Left renal pelvis (tissue), 4 donors: ENCODE measurements around the gene SENP2. TPM values are rescaled to one million over a fixed set of nuclear protein-coding genes. Genes with fewer than 3 reads are reported as not detected.
A peak's percentile ranks its signal among the peaks of the same experiment; 100 is the strongest.
"Not testable (repeated sequence)": the region's sequence is repeated elsewhere in the genome, so short reads cannot be mapped to it uniquely, and the experiment has no call there.

Experiments used
- DNase-seq, 4 donors: peaks; one replicate each; pipeline ENCODE4 v3.0.0-alpha.2; 2013; ENCODE audit warnings: low read depth in 4 of 4, low spot score in 3 of 4
- polyA plus RNA-seq, 4 donors: library from polyadenylated mRNA; unstranded; fragments of 120-200 nt; gene quantifications; one replicate each; pipeline ENCODE4 v1.2.1, GENCODE V29; 2013; ENCODE audit not compliant: insufficient read length in 4 of 4

The SENP2 gene
- polyA plus RNA-seq, 4 donors: 36.9 to 50.5 (median 46.4) TPM

DNA sequence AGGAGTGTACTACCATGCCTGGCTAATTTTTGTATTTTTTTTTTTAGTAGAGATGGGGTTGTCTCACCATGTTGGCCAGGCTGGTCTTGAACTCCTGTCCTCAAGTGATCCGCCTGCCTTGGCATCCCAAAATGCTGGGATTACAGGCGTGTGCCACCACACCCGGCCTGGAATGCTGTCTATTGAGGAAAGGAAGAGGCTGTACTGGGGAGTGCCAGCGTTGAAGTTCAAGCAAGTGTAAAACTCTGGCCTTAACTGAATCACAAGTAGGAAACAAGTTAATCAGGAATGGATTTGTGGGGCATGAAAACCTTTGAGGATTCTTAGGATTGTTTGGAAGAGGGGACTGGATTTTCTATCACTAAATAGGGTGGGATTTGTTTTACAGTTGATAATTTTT is 1.4 kb upstream of the SENP2 start:
- DNase-seq: no peak

- DNase-seq: no peak
Measured at GRCh38 chr3:185585518-185585858, 607 bp upstream of the SENP2 start.

DNA sequence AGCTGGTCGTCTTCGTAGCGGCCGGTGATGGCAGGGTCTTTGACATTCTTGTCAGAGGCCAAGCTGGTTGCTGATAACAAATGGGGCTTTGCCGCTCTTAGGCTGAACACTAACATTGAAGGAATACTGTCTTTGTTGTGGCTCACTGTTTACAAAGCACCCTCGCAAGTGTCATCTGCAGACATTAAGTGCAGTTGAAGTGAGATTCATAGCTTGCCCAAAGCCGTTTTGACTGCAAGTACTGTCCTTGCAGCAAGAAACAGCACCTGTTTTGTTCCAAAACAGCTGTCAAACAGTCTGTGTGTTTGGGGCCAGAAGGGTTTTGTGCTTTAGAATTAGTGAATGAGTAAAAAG is 568 bp downstream of the SENP2 start:
- DNase-seq: peak in 1 of 4 donors; percentile 19

GRCh38 chr3:185594073-185594472 is 8.0 kb downstream of the SENP2 start:
- DNase-seq: no peak

DNA sequence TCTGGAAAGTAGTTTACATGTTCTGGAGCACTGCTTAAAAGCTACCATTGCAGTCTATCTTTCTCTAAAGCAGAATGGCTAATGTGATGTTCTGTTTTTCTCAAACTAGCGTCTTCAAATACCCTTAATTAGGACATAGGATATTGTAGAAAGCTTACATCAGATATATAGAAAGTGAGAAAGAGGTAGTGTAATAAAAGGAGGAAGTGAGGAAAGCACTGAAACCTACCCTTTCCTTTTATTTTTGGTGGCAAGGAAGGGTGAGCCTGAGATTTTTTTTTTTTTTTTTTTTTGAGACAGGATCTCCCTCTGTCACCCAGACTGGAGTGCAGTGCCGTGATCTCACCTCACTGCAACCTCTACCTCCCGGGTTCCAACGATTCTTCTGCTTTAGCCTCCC is 9.4 kb downstream of the SENP2 start:
- DNase-seq: no peak

GRCh38 chr3:185605566-185605965 is 19.5 kb downstream of the SENP2 start:
- no peak for DNase-seq

DNA sequence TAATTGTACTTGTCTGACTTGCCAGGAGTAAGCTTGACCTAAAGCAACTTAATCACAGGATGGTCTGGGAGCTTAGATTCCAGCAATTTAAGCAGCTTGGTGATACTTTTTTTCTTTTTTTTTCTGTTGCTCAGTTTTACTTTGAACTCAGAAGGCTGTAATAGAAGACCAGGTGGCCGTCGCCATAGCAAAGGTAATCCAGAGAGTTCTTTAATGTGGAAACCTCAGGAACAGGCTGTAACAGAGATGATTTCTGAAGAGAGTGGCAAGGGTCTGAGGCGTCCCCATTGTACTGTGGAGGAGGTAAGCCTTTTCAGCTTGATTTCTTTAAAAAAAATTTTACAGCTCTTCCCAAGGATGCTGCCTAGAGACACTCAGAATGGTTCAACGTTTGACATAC is 20.1 kb downstream of the SENP2 start:
- no peak for DNase-seq

DNA sequence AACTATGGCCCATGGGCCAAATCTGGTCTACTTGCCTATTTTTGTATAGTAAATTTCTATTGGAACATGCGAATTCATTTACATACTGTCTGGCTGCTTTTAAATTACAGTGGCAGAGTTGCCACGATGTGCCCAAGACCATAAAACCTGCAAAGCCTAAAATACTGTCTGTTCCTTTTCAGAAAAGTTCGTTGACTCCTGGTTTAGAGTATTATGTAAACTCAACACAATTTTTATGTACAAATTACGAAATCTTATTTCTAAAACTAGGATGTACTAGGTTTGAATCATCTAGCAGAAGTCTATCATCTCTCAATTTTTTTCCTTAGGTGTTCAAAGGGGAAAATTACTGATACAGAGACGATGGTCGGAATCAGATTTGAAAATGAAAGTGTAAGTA is 26.9 kb downstream of the SENP2 start:
- DNase-seq: no peak

DNA sequence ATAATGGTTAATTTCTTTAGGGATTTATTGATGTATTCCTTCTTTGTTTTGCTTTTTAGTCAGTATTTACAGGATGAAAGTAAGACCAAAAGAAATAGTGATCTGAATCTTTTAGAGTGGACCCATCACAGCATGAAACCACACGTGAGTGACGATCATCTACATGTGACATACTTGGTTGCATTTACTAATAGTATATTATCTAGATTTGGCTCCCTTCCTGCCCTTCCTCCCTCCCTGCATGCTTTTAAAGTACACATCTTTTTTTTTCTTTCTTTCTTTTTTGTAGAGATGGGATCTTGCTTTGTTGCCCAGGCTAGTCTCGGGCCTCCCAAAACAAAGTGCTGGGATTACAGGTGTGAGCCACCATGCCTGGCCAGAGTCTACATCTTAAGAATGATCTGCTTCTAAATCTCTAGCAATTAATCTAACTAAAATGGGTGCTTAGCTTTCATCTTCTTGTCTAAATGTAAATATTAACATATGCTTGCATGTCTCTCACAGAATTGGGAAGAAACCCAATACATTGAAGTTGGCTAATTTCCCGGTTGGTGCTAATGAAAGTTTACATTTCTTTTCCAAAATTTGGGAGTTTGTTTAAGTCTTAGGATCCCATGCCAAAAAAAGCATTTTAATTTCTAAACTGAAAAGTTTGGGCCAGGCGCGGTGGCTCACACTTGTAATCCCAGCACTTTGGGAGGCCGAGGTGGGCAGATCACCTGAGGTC is 38.0 kb downstream of the SENP2 start:
- no peak for DNase-seq

DNA sequence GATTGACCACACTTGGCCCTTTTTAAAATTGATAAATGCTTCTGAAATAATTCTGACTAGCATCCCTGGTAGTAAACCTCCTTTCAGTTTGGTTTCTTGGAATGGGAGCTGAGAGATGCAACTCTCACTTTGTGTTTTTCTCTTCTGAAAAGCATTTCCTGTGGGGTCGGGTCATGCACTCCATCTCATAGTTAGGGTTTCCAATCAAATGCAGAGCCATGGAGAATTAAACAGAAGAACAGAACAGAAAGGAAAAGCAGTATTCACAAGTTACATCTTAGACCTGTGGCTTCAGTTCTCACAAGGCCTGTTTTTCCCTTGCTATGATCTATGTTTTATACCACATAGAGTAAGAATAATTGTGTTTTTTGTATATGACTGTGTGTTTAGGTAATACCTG is 39.7 kb downstream of the SENP2 start:
- DNase-seq: no peak

DNA sequence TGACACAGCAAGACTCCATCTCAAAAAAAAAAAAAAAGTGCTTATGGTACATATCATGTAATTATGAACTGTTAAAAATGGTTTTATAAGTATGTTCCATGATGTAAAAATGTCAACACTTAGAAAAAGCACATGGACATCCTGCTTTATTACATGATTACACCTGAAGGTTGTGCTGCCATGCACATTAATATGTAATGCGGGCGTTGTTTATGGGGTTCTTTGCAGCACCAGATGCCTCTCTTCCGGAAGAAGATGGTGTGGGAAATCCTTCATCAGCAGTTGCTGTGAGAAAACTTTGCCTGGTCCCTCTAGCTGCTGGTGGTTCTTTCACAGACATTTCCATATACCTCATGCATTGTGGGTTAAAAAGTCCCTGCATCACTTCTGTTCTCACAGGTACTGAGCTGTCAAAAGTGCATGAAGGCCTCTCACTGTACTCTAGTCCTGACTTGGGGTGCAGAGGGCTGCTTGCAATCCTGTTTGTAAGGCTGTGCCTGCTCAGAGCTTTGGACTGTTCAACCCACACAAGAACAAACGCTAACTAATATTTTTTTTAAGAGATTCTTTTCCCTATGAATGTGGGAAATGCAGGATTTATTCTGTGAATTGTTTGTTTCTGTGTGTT is 43.6 kb downstream of the SENP2 start:
- DNase-seq: no peak

- no peak for DNase-seq
Measured at GRCh38 chr3:185630182-185630622, 44.1 kb downstream of the SENP2 start.

GRCh38 chr3:185631108-185631507 is 45.0 kb downstream of the SENP2 start:
- DNase-seq: no peak

GRCh38 chr3:185631508-185632206 is 45.6 kb downstream of the SENP2 start:
- DNase-seq: no peak

DNA sequence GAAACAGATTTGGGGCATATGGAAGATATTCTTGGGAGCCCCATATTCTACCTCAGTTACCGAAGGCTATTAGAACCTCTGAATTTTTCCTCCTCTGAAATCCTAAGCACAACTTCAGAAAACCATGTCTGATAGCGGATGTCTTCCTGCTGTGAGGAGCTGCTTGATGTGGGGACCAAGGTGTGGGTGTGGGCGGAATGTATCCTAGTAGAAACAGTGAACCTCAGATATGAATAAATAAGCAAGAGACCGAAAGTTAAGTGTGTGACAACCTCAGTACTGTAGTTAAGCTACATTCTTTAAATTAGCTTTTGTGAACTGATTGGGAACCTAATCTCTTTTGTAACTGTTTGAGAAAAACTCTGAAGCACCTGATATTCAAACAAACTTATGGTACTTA is 46.9 kb downstream of the SENP2 start:
- no peak for DNase-seq

GRCh38 chr3:185637388-185637787 is 51.3 kb downstream of the SENP2 start:
- DNase-seq: no peak

DNA sequence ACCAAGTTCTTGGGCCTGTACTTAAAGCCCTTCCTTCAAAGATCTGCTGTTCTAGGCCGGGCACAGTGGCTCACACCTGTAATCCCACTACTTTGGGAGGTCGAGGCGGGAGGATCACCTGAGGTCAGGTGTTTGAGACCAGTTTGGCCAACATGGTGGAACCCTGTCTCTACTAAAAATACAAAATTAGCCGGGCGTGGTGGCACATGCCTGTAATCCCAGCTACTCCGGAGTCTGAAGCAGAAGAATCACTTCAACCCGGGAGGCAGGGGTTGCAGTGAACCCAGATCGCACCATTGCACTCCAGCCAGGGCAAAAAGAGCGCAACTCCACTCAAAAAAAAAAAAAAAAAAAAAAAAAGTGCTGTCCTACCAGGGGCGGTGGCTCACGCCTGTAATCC is 52.6 kb downstream of the SENP2 start:
- DNase-seq: not testable (repeated sequence)

- no peak for DNase-seq
Measured at GRCh38 chr3:185639632-185640206, 53.6 kb downstream of the SENP2 start.

DNA sequence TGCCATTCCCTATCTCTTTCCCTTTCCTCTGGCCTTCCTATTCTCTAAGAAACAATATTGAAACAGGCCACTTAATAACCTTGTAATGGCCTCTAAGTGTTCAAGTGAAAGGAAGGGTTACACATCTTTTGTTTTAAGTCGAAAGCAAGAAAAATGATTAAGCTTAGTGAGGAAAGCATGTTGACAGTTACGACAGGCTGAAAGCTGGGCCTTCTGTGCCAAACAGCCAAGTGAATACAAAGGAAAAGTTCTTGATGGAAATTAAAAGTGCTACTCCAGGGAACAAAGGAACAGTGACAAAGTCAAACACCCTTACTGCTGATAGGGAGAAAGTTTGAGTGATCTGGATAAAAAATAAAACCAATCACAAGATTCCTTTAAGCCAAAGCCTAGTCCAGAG is 54.2 kb downstream of the SENP2 start:
- no peak for DNase-seq

DNA sequence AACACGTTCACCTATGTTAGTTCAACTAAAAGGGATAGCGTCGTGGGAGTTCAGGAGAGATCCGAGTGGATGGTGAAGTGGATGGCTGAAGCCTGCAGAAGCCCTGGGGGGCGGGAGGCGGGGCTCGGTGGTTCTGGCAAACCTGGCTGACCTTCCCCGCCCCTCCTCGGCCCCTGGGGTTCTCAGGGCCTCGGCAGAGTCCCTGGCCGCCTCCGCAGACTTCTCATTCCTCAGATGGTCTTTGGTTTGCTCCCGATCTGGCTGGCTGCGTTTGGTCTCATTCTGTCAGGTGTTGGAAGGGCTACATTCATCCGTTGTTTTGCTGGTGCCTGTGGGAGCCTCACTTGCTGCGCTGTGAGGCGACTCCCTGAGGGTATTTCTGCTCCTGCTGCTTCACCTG is 59.1 kb downstream of the SENP2 start:
- not testable (repeated sequence) for DNase-seq

DNA sequence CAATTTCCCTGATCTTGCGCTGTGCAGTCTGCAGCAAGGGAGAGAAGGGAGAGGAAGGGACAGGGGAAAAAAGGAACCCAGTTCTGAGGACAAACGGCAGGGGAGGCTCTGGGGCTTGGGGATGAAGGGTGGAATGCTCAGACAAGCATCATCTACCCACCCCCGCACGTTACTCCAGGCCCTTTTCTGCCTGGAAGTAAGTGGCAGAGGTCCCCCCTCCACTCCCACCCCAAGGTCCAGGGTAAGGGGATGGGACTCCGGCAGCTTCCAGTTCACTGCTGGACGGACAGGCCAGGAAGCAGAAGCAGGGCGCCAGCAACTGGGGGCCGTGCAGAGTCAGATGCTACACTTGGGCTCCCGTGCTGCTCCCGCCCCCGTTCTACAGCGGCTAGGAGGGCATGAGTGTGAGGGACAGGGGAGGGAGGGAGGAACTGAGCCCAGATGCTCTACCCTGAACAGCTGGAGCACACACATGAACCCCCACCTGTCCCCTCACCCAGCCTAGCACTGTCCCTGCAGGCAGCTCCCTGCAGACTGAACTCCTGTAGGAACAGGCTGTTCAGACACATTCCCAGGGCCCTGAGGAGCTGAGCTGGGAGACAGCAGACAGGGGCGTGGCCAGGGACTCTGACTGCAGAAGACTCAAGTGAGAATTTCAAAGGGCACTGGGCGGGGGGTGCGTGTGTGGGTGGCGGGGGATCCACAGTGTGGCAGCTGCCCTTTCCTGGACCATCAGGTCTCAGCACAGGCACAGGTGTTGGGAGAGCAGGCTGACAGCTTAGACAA is 59.7 kb downstream of the SENP2 start:
- no peak for DNase-seq
